ENCODE measurements around the gene ZMIZ2. TPM values are rescaled to one million over a fixed set of nuclear protein-coding genes. Genes with fewer than 3 reads are reported as not detected.

Gene ZMIZ2
- total RNA-seq, 1 donor from 2014 or later: 12.6 TPM

DNA sequence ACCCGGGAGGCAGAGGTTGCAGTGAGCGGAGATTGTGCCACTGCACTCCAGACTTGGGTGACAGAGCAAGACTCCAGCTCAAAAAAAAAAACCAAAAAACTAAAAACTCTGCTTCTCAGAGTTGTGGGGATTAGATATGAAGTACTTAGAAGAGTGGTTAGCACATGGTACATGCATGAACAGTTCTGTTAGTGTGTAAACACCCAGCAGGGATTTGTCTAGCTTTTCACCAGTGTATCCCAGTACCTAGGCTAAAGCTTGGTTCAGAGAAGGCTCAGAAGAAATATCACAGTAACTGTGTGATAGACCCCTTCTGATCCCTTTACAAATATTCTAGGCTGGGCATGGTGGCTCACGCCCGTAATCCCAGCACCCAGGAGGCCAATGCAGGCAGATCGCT, 57.3 kb downstream of the ZMIZ2 start:
- DNase-seq: no peak

DNA sequence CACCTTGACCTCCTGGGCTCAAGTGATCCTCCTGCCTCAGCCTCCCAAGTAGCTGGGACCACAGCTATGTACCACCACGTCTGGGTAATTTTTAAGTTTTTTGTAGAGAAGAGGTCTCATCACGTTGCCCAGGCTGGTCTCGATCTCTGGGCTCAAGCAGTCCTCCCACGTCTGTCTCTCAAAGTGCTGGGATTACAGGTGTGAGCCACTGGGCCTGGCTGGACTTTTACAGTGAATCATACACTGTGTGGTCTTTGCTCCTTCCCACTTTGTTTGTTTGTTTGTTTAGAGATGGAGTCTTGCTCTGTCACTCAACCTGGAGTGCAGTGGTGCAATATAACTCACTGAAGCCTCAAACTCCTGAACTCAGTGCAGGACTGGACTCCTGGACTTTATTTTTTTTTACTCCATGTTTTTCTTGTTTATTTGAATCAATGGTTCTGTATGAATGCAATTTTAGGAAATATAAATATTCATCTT, 60.3 kb downstream of the ZMIZ2 start:
- DNase-seq: no peak

DNA sequence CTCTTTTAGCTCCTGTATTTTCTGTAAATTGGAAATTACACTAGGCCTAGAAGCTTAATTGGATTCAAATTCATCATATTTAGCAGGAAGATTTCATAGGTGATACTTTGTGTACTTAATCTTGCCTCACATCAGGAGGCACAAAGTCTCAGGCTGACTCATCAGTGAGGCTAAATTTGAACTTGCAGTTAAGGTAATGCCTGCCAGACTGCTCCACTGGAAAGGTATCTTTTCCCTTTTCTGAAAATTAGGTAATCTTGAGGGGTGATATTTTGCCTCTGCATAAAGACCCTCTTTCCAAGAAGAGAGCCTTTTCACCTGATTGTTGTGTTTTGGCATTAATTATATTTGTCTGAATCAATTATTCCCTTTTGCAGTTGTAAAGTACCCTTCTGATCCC, 62.4 kb downstream of the ZMIZ2 start:
- no peak for DNase-seq

DNA sequence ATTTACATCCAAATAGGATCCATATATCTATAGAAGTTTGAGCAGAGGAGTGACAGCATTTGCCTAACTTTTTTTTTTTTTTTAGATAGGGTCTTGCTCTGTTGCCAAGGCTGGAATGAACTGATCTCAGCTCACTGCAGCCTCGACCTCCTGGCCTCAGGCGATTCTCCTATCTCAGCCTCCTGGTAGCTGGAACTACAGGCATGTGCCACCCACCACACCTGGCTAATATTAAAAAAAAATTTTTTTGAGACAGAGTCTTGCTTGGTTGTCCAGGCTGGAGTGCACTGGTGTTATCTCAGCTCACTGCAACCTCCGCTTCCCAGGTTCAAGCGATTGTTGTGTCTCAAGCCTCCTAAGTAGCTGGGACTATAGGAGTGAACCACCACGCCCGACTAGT, 62.9 kb downstream of the ZMIZ2 start:
- DNase-seq: no peak

DNA sequence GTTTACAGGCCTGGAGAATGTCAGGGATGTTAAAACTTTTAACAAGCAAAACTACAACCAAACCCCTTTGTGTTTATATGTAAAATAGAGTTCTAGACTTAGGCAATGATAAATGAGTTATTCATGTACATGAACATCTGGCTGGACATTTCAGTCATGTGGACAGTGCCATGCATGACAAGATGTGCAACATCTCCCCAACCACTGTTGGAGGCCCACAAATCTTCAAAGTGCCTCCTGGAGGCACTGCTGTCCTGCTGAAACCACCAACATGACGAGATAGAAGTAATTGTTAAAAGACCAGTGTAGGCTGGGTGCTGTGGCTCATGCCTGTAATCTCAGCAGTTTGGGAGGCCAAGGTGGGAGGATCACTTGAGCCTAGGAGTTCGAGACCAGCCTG, 66.3 kb downstream of the ZMIZ2 start:
- DNase-seq: no peak

DNA sequence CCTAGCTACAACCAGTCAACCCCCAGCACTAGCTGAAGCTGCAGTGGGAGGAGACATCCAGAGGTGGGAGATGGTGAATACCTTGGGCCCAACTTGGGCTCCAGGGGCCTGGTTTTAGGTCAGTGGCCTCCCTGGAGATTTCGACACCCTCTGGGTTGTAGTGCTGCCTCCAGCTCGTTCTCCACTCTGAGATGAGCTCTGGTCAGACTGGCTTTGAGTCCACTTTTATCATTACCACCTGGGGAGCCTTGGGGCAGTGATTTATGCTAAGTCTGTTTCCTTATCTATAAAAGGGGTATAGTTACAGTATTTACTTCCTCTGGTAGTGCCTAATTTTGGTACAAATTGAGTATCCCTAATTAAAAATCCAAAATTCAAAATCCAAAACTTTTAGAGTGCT, 70.6 kb downstream of the ZMIZ2 start:
- no peak for DNase-seq

Other genes with a start within 250 kb of the ZMIZ2 start
- gene NPC1L1, start 207.5 kb upstream of the ZMIZ2 start, total RNA-seq: 0.16 TPM
- gene DDX56, start 174.9 kb upstream of the ZMIZ2 start, total RNA-seq: 46.8 TPM
- gene TMED4, start 166.6 kb upstream of the ZMIZ2 start, total RNA-seq: 74.2 TPM
- gene OGDH, start 142.2 kb upstream of the ZMIZ2 start, total RNA-seq: 40.9 TPM
- gene PPIA, start 47.8 kb downstream of the ZMIZ2 start, total RNA-seq: 882 TPM
- gene H2AZ2, start 99.2 kb downstream of the ZMIZ2 start, total RNA-seq: 246 TPM
- 44.3 TPM for gene PURB, start 136.7 kb downstream of the ZMIZ2 start, total RNA-seq
- gene MYO1G, start 230.2 kb downstream of the ZMIZ2 start, total RNA-seq: 0.47 TPM